Transverse colon (tissue), 4 donors: ENCODE results near the gene KIAA1549. TPM values are rescaled to one million over a fixed set of nuclear protein-coding genes. Genes with fewer than 3 reads are reported as not detected.

Experiments
- DNase-seq: peaks from one replicate; pipeline ENCODE4 v3.0.0-alpha.2; 2019
- H3K27ac ChIP-seq, 4 donors: fragments of 200-600 bp; sonication (generic); 2 replicates each; pipeline ENCODE4 v1.5.1; 2016 to 2018; ENCODE audit warnings: inconsistent platforms in 4 of 4
- H3K27me3 ChIP-seq: fragments of 200-600 bp; sonication (generic); 2 replicates; pipeline ENCODE4 v1.5.1; 2017; ENCODE audit warnings: inconsistent platforms
- H3K36me3 ChIP-seq, 4 donors: fragments of 200-600 bp; sonication (generic); 2 replicates each; pipeline ENCODE4 v1.5.1; 2017 to 2019; ENCODE audit warnings: inconsistent platforms in 4 of 4
- H3K4me1 ChIP-seq, 4 donors: fragments of 200-600 bp; sonication (generic); 2 replicates each; pipeline ENCODE4 v1.5.1; 2017 to 2020; ENCODE audit warnings: inconsistent platforms in 4 of 4
- H3K4me3 ChIP-seq, 4 donors: fragments of 200-600 bp; sonication (generic); 1 replicate in 1 of 4; 2 replicates in 3 of 4; pipeline versions ENCODE4 v1.5.1 to v1.6.1; 2017 to 2019; ENCODE audit warnings: inconsistent platforms in 4 of 4
- H3K9me3 ChIP-seq, 2 donors: fragments of 200-600 bp; sonication (generic); 2 replicates each; pipeline ENCODE4 v1.5.1; 2017 to 2019; ENCODE audit warnings: inconsistent platforms in 2 of 2
- EP300 ChIP-seq: sonication (generic); formaldehyde crosslinking; IDR thresholded peaks from one replicate; pipeline ENCODE4 v1.6.1; 2017; ENCODE audit warnings: antibody characterized with exemption, low read depth
- POLR2A ChIP-seq: fragments of 450-650 bp; IDR thresholded peaks from one replicate; pipeline ENCODE4 v1.6.1; 2016; ENCODE audit warnings: antibody characterized with exemption, mild to moderate bottlenecking, moderate library complexity
- POLR2AphosphoS5 ChIP-seq, 3 donors: sonication (generic); formaldehyde crosslinking; IDR thresholded peaks; one replicate each; pipeline ENCODE4 v1.6.1; 2016; ENCODE audit warnings: antibody characterized with exemption in 3 of 3
- WGBS, 2 donors: methylation state at CpG; one replicate each; pipeline ENCODE4 v1.1.5; 2018; ENCODE audit warnings: low coverage in 1 of 2; 5-methylcytosine and 5-hydroxymethylcytosine counted together
- in situ Hi-C, 4 donors: fragments of 200-750 bp; cut with MboI; loops; one replicate each; pipeline versions ENCODE4 v1.15.0 to v1.15.1; 2017; ENCODE audit warnings: low sequenced_read_pairs in 3 of 4, low pct_ligation_motif_present in 1 of 4, low pct_unique_long_range_greater_than_20kb in 1 of 4
- intact Hi-C: fragments of 100-400 bp; cut with DNase I; formaldehyde crosslinking; loops from one replicate; pipeline ENCODE4 v1.15.1; 2023; ENCODE audit warnings: low total_unique reads
- total RNA-seq, 4 donors: library from RNA; depleted of rRNA; stranded (reverse); fragments of >200 nt; gene quantifications; one replicate each; pipeline ENCODE4 v1.1.0, GENCODE V29; 2016
- TF ChIP-seq, protein P1 (sequence below), 5 experiments: fragments of 200-600 bp in 3 of 5; fragments of 450-650 bp in 2 of 5; sonication (generic) in 3 of 5; IDR thresholded peaks; 1 replicate in 2 of 5; 2 replicates in 3 of 5; pipeline ENCODE4 v1.5.1; 2016 to 2017; ENCODE audit warnings: antibody characterized with exemption in 5 of 5, inconsistent platforms in 3 of 5, mild to moderate bottlenecking in 2 of 5, moderate library complexity in 1 of 5

The KIAA1549 gene
- total RNA-seq, 4 donors from 2014 or later = 0.37 to 1.5 (median 0.93) TPM

DNA sequence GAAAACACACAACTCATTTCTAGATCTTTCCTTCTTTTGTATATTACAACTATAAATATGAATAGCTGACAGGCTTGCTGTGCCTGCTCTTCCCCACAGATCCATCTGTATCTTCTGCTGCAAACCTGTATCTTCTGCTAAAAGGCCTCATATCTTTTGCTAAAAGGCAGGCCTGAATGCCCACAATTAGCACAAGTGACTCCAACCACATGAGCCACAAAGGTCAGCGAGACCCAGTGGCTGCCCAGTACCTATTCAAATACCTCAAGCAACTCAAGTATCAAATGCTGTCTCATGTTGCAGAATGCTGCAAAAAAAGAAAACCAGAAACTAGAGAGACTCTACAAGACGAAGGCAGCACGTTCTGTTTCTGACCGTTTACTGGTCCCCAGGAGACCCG lies 128.7 kb downstream of the KIAA1549 start:
- no peak overlapping the region for H3K27ac ChIP-seq
- no peaks in the 10 kb centered on the region for H3K9me3 ChIP-seq
- TF ChIP-seq POLR2AphosphoS5 (IDR thresholded peaks at IDR 0.05) (no peak), EP300 (no peak), POLR2A (no peak)
- TF ChIP-seq, protein P1, sequence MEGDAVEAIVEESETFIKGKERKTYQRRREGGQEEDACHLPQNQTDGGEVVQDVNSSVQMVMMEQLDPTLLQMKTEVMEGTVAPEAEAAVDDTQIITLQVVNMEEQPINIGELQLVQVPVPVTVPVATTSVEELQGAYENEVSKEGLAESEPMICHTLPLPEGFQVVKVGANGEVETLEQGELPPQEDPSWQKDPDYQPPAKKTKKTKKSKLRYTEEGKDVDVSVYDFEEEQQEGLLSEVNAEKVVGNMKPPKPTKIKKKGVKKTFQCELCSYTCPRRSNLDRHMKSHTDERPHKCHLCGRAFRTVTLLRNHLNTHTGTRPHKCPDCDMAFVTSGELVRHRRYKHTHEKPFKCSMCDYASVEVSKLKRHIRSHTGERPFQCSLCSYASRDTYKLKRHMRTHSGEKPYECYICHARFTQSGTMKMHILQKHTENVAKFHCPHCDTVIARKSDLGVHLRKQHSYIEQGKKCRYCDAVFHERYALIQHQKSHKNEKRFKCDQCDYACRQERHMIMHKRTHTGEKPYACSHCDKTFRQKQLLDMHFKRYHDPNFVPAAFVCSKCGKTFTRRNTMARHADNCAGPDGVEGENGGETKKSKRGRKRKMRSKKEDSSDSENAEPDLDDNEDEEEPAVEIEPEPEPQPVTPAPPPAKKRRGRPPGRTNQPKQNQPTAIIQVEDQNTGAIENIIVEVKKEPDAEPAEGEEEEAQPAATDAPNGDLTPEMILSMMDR (IDR thresholded peaks at IDR 0.05) = no peak
- DNase-seq = no peak
- H3K27me3 ChIP-seq = no peaks in the 10 kb centered on the region
- no peaks in the 10 kb centered on the region for H3K4me1 ChIP-seq
- H3K36me3 ChIP-seq = peaks cover 0 to 4% (median 0%) of the 10 kb centered on the region in 4 donors
- intact Hi-C loops (no loop called here), in situ Hi-C loops (no loop called here)
- H3K4me3 ChIP-seq = no peak overlapping the region
- WGBS, 2 donors = 81 to 92% methylated on average over 4 to 5 of the region's 5 CpGs

GRCh38 chr7:138849701-138850100 lies 131.5 kb downstream of the KIAA1549 start:
- Histone ChIP-seq H3K9me3 (no peaks in the 10 kb centered on the region), H3K4me1 (no peaks in the 10 kb centered on the region), H3K27me3 (no peaks in the 10 kb centered on the region), H3K36me3 (peaks cover 0 to 4% (median 0%) of the 10 kb centered on the region in 4 donors), H3K27ac (no peak overlapping the region), H3K4me3 (no peak overlapping the region)
- intact Hi-C loops (no loop called here), in situ Hi-C loops (no loop called here)
- 88 to 90% methylated on average over 5 of the region's 5 CpGs for WGBS, 2 donors
- TF ChIP-seq, protein P1 (IDR thresholded peaks at IDR 0.05) = no peak
- TF ChIP-seq EP300 (no peak), POLR2AphosphoS5 (IDR thresholded peaks at IDR 0.05) (no peak), POLR2A (no peak)
- DNase-seq = no peak

GRCh38 chr7:138848056-138848980 lies 132.9 kb downstream of the KIAA1549 start:
- Histone ChIP-seq H3K4me1 (no peaks in the 10 kb centered on the region), H3K27ac (no peak overlapping the region), H3K9me3 (no peaks in the 10 kb centered on the region), H3K4me3 (no peak overlapping the region), H3K36me3 (peaks cover 0 to 4% (median 0%) of the 10 kb centered on the region in 4 donors), H3K27me3 (no peaks in the 10 kb centered on the region)
- TF ChIP-seq POLR2A (no peak), POLR2AphosphoS5 (IDR thresholded peaks at IDR 0.05) (no peak), EP300 (no peak)
- TF ChIP-seq, protein P1 (IDR thresholded peaks at IDR 0.05) = no peak
- WGBS, 2 donors = 63 to 70% methylated on average over 3 of the region's 3 CpGs
- no peak for DNase-seq
- intact Hi-C loops (no loop called here), in situ Hi-C loops (no loop called here)

DNA sequence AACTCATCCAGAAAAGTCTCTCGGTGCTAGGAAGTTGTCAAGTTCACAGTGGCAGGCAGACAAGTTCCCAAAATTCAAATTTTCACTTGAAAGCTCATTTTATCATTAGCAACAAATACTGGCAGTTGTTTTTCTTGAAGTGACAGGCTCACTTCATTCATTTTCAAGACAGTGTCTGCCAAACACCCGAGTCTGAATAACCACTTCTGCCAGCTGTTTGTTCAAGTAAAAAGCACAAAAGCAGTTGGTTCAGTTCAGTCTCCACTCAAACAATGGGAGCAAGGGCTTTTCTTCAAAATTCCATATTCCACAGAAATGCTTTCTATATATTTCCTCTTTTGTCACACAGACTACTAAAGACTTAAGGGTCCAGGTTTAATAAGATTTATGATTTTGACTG lies 135.5 kb downstream of the KIAA1549 start:
- Histone ChIP-seq H3K27me3 (no peaks in the 10 kb centered on the region), H3K36me3 (no peaks in the 10 kb centered on the region), H3K4me3 (no peak overlapping the region), H3K4me1 (no peaks in the 10 kb centered on the region), H3K9me3 (no peaks in the 10 kb centered on the region), H3K27ac (no peak overlapping the region)
- TF ChIP-seq EP300 (no peak), POLR2A (no peak), POLR2AphosphoS5 (IDR thresholded peaks at IDR 0.05) (no peak)
- TF ChIP-seq, protein P1 (IDR thresholded peaks at IDR 0.05) = no peak
- in situ Hi-C loops (no loop called here), intact Hi-C loops (no loop called here)
- no peak for DNase-seq
- 40 to 41% methylated on average over 2 of the region's 2 CpGs for WGBS, 2 donors
